ENCODE data around the gene PPARG. TPM values are rescaled to one million over a fixed set of nuclear protein-coding genes. Genes with fewer than 3 reads are reported as not detected.

The PPARG gene
- polyA plus RNA-seq, 1 of the 3 experiments (the other 2 are of a cell fraction) = 2.8 TPM

DNA sequence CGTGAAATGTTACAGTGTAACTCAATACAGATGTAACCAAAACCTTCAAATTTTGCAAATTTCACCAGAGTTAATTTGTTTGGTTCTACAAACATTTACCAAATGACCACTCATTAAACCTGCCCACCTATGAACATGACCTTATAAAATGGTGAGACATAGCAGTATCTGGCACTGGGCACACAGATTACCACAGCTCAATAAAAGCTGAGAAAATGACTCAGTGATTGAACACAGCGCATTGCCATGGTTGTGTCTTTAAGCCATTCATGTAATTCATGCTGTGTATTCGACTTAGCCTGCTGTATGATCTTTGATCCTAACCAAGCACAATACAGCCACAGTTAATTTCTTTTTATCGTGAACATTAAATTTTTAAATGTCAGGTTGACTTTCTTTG lies 11.3 kb downstream of the PPARG start:
- Histone ChIP-seq H3K27me3 (ENCODE audit: insufficient read depth) (no peaks in the 10 kb centered on the region), H3F3A (replicated peaks; ENCODE audit: insufficient read depth) (no peaks in the 10 kb centered on the region), H3K4me2 (no peak overlapping the region), H3K36me3 (replicated peaks in 1 of 2; ENCODE audit: control insufficient read depth in 1 of 2, insufficient read depth in 2 of 2, low read length in 1 of 2) (no peaks in the 10 kb centered on the region), H3K9me3 (no peaks in the 10 kb centered on the region), H3K79me2 (ENCODE audit: insufficient read depth) (no peaks in the 10 kb centered on the region; the same call in 1 of the 2 replicates), H4K20me1 (ENCODE audit: insufficient read depth) (no peaks in the 10 kb centered on the region), H3K9ac (no peak overlapping the region), H2AFZ (ENCODE audit: low read depth) (no peak overlapping the region), H3K27ac (ENCODE audit: low read depth in 2 of 2, low read length in 1 of 2) (no peak overlapping the region), H3K4me3 (ENCODE audit: low read depth in 2 of 2, low read length in 1 of 2) (no peak overlapping the region), H3K9me2 (no peaks in the 10 kb centered on the region), H3K4me1 (ENCODE audit: control insufficient read depth in 1 of 2, insufficient read depth in 2 of 2, low read depth in 1 of 2, low read length in 1 of 2) (0 out of 4 replicates have a peak, but pooled peaks cover 0 to under 1% of the 10 kb centered on the region in 2 experiments)
- TF ChIP-seq, protein P1, sequence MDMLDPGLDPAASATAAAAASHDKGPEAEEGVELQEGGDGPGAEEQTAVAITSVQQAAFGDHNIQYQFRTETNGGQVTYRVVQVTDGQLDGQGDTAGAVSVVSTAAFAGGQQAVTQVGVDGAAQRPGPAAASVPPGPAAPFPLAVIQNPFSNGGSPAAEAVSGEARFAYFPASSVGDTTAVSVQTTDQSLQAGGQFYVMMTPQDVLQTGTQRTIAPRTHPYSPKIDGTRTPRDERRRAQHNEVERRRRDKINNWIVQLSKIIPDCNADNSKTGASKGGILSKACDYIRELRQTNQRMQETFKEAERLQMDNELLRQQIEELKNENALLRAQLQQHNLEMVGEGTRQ (IDR thresholded peaks at IDR 0.05; ENCODE audit: borderline replicate concordance, low read depth, low read length) = no peak
- TF ChIP-seq, protein P2, sequence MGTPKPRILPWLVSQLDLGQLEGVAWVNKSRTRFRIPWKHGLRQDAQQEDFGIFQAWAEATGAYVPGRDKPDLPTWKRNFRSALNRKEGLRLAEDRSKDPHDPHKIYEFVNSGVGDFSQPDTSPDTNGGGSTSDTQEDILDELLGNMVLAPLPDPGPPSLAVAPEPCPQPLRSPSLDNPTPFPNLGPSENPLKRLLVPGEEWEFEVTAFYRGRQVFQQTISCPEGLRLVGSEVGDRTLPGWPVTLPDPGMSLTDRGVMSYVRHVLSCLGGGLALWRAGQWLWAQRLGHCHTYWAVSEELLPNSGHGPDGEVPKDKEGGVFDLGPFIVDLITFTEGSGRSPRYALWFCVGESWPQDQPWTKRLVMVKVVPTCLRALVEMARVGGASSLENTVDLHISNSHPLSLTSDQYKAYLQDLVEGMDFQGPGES (IDR thresholded peaks at IDR 0.05; ENCODE audit: low read depth, low read length) = no peak
- no peak for TF ChIP-seq FOSL2 (IDR thresholded peaks at IDR 0.05; ENCODE audit: borderline replicate concordance, low read depth)
- no peak for TF ChIP-seq SIN3A (IDR thresholded peaks at IDR 0.05; ENCODE audit: borderline replicate concordance, low read depth, low read length)
- TF ChIP-seq, protein P3, sequence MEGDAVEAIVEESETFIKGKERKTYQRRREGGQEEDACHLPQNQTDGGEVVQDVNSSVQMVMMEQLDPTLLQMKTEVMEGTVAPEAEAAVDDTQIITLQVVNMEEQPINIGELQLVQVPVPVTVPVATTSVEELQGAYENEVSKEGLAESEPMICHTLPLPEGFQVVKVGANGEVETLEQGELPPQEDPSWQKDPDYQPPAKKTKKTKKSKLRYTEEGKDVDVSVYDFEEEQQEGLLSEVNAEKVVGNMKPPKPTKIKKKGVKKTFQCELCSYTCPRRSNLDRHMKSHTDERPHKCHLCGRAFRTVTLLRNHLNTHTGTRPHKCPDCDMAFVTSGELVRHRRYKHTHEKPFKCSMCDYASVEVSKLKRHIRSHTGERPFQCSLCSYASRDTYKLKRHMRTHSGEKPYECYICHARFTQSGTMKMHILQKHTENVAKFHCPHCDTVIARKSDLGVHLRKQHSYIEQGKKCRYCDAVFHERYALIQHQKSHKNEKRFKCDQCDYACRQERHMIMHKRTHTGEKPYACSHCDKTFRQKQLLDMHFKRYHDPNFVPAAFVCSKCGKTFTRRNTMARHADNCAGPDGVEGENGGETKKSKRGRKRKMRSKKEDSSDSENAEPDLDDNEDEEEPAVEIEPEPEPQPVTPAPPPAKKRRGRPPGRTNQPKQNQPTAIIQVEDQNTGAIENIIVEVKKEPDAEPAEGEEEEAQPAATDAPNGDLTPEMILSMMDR (IDR thresholded peaks at IDR 0.05) = no peak
- no peak for TF ChIP-seq GATA2 (CRISPR knock-in tag; IDR thresholded peaks at IDR 0.05)
- no peak for TF ChIP-seq JUND (IDR thresholded peaks at IDR 0.05)
- no peak for TF ChIP-seq SMC3 (IDR thresholded peaks at IDR 0.05; ENCODE audit: low read depth, low read length)
- ChIA-PET CTCF (no interaction called here), POLR2A (no interaction called here)
- WGBS (ENCODE audit: low lambda C conversion rate) = 59% methylated on average over 4 of the region's 4 CpGs
- no peak for DNase-seq

DNA sequence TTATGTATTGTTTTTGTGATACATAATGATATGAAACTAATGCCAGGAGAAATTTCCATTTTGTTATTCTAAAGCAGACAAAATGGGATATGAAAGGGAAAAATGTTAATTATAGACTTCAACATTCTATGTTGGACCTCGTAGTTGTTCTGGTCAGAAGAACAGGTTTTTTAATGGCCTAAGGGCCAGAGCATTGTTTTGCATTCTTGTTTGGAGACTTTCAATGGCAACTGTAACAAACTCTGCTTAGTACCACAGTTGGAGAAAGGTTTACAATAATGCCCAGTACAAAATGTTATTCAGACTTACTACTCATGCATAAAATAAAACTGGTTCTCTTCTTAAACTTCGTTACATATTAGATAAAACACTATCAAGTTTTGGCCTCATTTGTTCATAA lies 12.2 kb downstream of the PPARG start:
- H4K20me1 ChIP-seq (ENCODE audit: insufficient read depth) = no peaks in the 10 kb centered on the region
- H3K27me3 ChIP-seq (ENCODE audit: insufficient read depth) = no peaks in the 10 kb centered on the region
- ChIA-PET CTCF (no interaction called here), POLR2A (no interaction called here)
- no peak overlapping the region for H3K27ac ChIP-seq (ENCODE audit: low read depth in 2 of 2, low read length in 1 of 2)
- DNase-seq = no peak
- H3K79me2 ChIP-seq (ENCODE audit: insufficient read depth) = no peaks in the 10 kb centered on the region; the same call in 1 of the 2 replicates
- H3K4me3 ChIP-seq (ENCODE audit: low read depth in 2 of 2, low read length in 1 of 2) = no peak overlapping the region
- no peak overlapping the region for H3K9ac ChIP-seq
- no peak overlapping the region for H3K4me2 ChIP-seq
- H3K4me1 ChIP-seq (ENCODE audit: control insufficient read depth in 1 of 2, insufficient read depth in 2 of 2, low read depth in 1 of 2, low read length in 1 of 2) = no peaks in the 10 kb centered on the region
- H2AFZ ChIP-seq (ENCODE audit: low read depth) = no peak overlapping the region
- H3K36me3 ChIP-seq (replicated peaks in 1 of 2; ENCODE audit: control insufficient read depth in 1 of 2, insufficient read depth in 2 of 2, low read length in 1 of 2) = no peaks in the 10 kb centered on the region
- H3F3A ChIP-seq (replicated peaks; ENCODE audit: insufficient read depth) = no peaks in the 10 kb centered on the region
- no peaks in the 10 kb centered on the region for H3K9me2 ChIP-seq
- WGBS (ENCODE audit: low lambda C conversion rate) = 88% methylated on average over 2 of the region's 2 CpGs
- no peaks in the 10 kb centered on the region for H3K9me3 ChIP-seq
- TF ChIP-seq NFIC (IDR thresholded peaks at IDR 0.05; ENCODE audit: borderline replicate concordance) (no peak), SMC3 (IDR thresholded peaks at IDR 0.05; ENCODE audit: low read depth, low read length) (no peak), YY1 (IDR thresholded peaks at IDR 0.05; ENCODE audit: low read depth) (no peak), TEAD4 (IDR thresholded peaks at IDR 0.05; ENCODE audit: borderline replicate concordance, insufficient read depth) (no peak), RCOR1 (IDR thresholded peaks at IDR 0.05; ENCODE audit: low read length) (no peak), GATA2 (CRISPR knock-in tag; IDR thresholded peaks at IDR 0.05) (no peak), TCF12 (IDR thresholded peaks at IDR 0.05) (no peak), JUND (IDR thresholded peaks at IDR 0.05) (no peak), RXRA (IDR thresholded peaks at IDR 0.05; ENCODE audit: borderline replicate concordance, low read depth) (no peak), EP300 (IDR thresholded peaks at IDR 0.05; ENCODE audit: borderline replicate concordance in 1 of 2, low read depth in 1 of 2, low read length in 1 of 2) (no peak)
- TF ChIP-seq, protein P4, sequence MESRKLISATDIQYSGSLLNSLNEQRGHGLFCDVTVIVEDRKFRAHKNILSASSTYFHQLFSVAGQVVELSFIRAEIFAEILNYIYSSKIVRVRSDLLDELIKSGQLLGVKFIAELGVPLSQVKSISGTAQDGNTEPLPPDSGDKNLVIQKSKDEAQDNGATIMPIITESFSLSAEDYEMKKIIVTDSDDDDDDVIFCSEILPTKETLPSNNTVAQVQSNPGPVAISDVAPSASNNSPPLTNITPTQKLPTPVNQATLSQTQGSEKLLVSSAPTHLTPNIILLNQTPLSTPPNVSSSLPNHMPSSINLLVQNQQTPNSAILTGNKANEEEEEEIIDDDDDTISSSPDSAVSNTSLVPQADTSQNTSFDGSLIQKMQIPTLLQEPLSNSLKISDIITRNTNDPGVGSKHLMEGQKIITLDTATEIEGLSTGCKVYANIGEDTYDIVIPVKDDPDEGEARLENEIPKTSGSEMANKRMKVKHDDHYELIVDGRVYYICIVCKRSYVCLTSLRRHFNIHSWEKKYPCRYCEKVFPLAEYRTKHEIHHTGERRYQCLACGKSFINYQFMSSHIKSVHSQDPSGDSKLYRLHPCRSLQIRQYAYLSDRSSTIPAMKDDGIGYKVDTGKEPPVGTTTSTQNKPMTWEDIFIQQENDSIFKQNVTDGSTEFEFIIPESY (IDR thresholded peaks at IDR 0.05; ENCODE audit: borderline replicate concordance, low read depth) = no peak
- TF ChIP-seq, protein P5, sequence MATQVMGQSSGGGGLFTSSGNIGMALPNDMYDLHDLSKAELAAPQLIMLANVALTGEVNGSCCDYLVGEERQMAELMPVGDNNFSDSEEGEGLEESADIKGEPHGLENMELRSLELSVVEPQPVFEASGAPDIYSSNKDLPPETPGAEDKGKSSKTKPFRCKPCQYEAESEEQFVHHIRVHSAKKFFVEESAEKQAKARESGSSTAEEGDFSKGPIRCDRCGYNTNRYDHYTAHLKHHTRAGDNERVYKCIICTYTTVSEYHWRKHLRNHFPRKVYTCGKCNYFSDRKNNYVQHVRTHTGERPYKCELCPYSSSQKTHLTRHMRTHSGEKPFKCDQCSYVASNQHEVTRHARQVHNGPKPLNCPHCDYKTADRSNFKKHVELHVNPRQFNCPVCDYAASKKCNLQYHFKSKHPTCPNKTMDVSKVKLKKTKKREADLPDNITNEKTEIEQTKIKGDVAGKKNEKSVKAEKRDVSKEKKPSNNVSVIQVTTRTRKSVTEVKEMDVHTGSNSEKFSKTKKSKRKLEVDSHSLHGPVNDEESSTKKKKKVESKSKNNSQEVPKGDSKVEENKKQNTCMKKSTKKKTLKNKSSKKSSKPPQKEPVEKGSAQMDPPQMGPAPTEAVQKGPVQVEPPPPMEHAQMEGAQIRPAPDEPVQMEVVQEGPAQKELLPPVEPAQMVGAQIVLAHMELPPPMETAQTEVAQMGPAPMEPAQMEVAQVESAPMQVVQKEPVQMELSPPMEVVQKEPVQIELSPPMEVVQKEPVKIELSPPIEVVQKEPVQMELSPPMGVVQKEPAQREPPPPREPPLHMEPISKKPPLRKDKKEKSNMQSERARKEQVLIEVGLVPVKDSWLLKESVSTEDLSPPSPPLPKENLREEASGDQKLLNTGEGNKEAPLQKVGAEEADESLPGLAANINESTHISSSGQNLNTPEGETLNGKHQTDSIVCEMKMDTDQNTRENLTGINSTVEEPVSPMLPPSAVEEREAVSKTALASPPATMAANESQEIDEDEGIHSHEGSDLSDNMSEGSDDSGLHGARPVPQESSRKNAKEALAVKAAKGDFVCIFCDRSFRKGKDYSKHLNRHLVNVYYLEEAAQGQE (IDR thresholded peaks at IDR 0.05; ENCODE audit: low read depth, low read length) = no peak
- TF ChIP-seq, protein P6, sequence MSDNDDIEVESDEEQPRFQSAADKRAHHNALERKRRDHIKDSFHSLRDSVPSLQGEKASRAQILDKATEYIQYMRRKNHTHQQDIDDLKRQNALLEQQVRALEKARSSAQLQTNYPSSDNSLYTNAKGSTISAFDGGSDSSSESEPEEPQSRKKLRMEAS (IDR thresholded peaks at IDR 0.05; ENCODE audit: low read depth) = no peak

All from SK-N-SH (cell line).